Measurements from ENCODE around the gene CMSS1. TPM values are rescaled to one million over a fixed set of nuclear protein-coding genes. Genes with fewer than 3 reads are reported as not detected.

CMSS1 gene
- total RNA-seq, 1 donor from 2014 or later: 41.1 TPM

- ChIA-PET POLR2A (no interaction called here), CTCF (no interaction called here)
- Mint-ChIP-seq H3K9me3 (peaks cover 7% of the 10 kb centered on the region), H3K4me1 (no peaks in the 10 kb centered on the region), H3K27ac (no peak overlapping the region), H3K36me3 (ENCODE audit: low read depth) (peaks cover 40% of the 10 kb centered on the region), H3K27me3 (no peaks in the 10 kb centered on the region), H3K4me3 (no peak overlapping the region)
- no peak for TF ChIP-seq CTCF (IDR thresholded peaks at IDR 0.05)
- intact Hi-C loops (cut with micrococcal nuclease): no loop called here
- DNase-seq: no peak
- ATAC-seq (ENCODE audit: low read depth): no peak
These were observed 342.9 kb downstream of the CMSS1 start for GRCh38 chr3:100160521-100160920.

GRCh38 chr3:100163787-100164186 lies 346.1 kb downstream of the CMSS1 start:
- H3K9me3 Mint-ChIP-seq: no peaks in the 10 kb centered on the region

GRCh38 chr3:100164743-100165142 lies 347.1 kb downstream of the CMSS1 start:
- TF ChIP-seq CTCF (IDR thresholded peaks at IDR 0.05): no peak
- peaks cover 40% of the 10 kb centered on the region for H3K36me3 Mint-ChIP-seq (ENCODE audit: low read depth)
- DNase-seq (no peak), ATAC-seq (ENCODE audit: low read depth) (no peak)
- CTCF ChIA-PET: no interaction called here
- intact Hi-C loops (cut with micrococcal nuclease): no loop called here
- no peak overlapping the region for H3K4me3 Mint-ChIP-seq
- H3K27ac Mint-ChIP-seq: no peak overlapping the region
- POLR2A ChIA-PET: no interaction called here
- H3K27me3 Mint-ChIP-seq: no peaks in the 10 kb centered on the region
- no peaks in the 10 kb centered on the region for H3K4me1 Mint-ChIP-seq
- H3K9me3 Mint-ChIP-seq: no peaks in the 10 kb centered on the region

More at GRCh38 chr3:100163787-100164186, 346.1 kb downstream of the CMSS1 start:
- H3K4me1 Mint-ChIP-seq: no peaks in the 10 kb centered on the region
- ATAC-seq (ENCODE audit: low read depth) (no peak), DNase-seq (no peak)
- TF ChIP-seq CTCF (IDR thresholded peaks at IDR 0.05): no peak
- ChIA-PET POLR2A (no interaction called here), CTCF (no interaction called here)
- H3K27ac Mint-ChIP-seq: no peak overlapping the region
- intact Hi-C loops (cut with micrococcal nuclease): no loop called here
- H3K36me3 Mint-ChIP-seq (ENCODE audit: low read depth): peaks cover 35% of the 10 kb centered on the region
- no peaks in the 10 kb centered on the region for H3K27me3 Mint-ChIP-seq
- no peak overlapping the region for H3K4me3 Mint-ChIP-seq

- H3K27ac Mint-ChIP-seq: no peak overlapping the region
These were observed 348.4 kb downstream of the CMSS1 start for GRCh38 chr3:100165926-100166550.

More at GRCh38 chr3:100165926-100166550, 348.4 kb downstream of the CMSS1 start:
- no peak for TF ChIP-seq CTCF (IDR thresholded peaks at IDR 0.05)
- Mint-ChIP-seq H3K27me3 (no peaks in the 10 kb centered on the region), H3K36me3 (ENCODE audit: low read depth) (peaks cover 31% of the 10 kb centered on the region), H3K4me1 (no peaks in the 10 kb centered on the region), H3K4me3 (no peak overlapping the region), H3K9me3 (no peaks in the 10 kb centered on the region)
- DNase-seq (no peak), ATAC-seq (ENCODE audit: low read depth) (no peak)
- ChIA-PET CTCF (no interaction called here), POLR2A (no interaction called here)
- intact Hi-C loops (cut with micrococcal nuclease): no loop called here

Measured in activated B cell treated with CpG ODN at 0.5 μM for 24 hours (primary cell).